Measurements from ENCODE around the gene ACTL7A. TPM values are rescaled to one million over a fixed set of nuclear protein-coding genes. Genes with fewer than 3 reads are reported as not detected.

ACTL7A gene
- total and polyA plus RNA-seq, 4 donors = 0.10 TPM; not detected in 3

DNA sequence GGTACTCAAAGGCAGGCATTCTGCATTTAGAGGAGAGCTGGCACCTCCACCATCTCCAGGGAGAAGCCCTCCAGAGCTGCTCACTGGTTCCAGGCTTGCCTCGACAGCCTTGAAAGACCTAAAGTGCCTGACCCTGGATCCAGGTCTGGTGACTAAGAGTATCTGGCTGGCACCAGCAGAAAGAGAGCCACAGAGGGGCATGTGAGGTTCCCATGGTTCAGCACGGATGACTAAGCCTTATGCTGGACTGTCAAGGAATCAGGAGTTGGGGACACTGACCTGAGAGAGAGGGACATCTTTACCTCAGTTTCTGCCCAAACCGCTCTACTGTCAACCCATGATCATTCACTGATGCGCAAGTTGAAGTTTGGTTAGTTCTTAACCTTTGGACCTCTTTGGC is 3.0 kb downstream of the ACTL7A start:
- H3K9ac ChIP-seq (ENCODE audit: low read depth in 1 of 2, low read length in 2 of 2) = no peak overlapping the region
- H3K4me3 ChIP-seq (ENCODE audit: low read depth in 1 of 3, low read length in 3 of 3) = no peak overlapping the region
- H3K27me3 ChIP-seq (ENCODE audit: control insufficient read depth in 4 of 4, insufficient read depth in 4 of 4, low read length in 3 of 4) = no peaks in the 10 kb centered on the region
- no peak overlapping the region for H3K27ac ChIP-seq (ENCODE audit: low read depth in 1 of 2, low read length in 2 of 2)
- no peaks in the 10 kb centered on the region for H3K9me3 ChIP-seq (ENCODE audit: control insufficient read depth in 4 of 4, low read length in 3 of 4)
- DNase-seq (ENCODE audit: low spot score) = no peak
- 86% methylated on average over 4 of the region's 4 CpGs for WGBS
- peaks cover 0 to 2% (median 0%) of the 10 kb centered on the region in 4 donors for H3K36me3 ChIP-seq (ENCODE audit: control insufficient read depth in 4 of 4, insufficient read depth in 3 of 4, low read depth in 1 of 4, low read length in 3 of 4)
- no peak for TF ChIP-seq HNF4A (conservative IDR thresholded peaks at IDR 0.05)
- no peak for TF ChIP-seq ZBTB33 (IDR thresholded peaks at IDR 0.05)
- no peak for TF ChIP-seq FOXA2 (IDR thresholded peaks at IDR 0.05)
- TF ChIP-seq, protein P1, sequence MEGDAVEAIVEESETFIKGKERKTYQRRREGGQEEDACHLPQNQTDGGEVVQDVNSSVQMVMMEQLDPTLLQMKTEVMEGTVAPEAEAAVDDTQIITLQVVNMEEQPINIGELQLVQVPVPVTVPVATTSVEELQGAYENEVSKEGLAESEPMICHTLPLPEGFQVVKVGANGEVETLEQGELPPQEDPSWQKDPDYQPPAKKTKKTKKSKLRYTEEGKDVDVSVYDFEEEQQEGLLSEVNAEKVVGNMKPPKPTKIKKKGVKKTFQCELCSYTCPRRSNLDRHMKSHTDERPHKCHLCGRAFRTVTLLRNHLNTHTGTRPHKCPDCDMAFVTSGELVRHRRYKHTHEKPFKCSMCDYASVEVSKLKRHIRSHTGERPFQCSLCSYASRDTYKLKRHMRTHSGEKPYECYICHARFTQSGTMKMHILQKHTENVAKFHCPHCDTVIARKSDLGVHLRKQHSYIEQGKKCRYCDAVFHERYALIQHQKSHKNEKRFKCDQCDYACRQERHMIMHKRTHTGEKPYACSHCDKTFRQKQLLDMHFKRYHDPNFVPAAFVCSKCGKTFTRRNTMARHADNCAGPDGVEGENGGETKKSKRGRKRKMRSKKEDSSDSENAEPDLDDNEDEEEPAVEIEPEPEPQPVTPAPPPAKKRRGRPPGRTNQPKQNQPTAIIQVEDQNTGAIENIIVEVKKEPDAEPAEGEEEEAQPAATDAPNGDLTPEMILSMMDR (IDR thresholded peaks at IDR 0.05; ENCODE audit: low read depth, low read length, missing input control) = no peak
- TF ChIP-seq, protein P2, sequence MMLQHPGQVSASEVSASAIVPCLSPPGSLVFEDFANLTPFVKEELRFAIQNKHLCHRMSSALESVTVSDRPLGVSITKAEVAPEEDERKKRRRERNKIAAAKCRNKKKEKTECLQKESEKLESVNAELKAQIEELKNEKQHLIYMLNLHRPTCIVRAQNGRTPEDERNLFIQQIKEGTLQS (IDR thresholded peaks at IDR 0.05) = no peak
- TF ChIP-seq JUND (IDR thresholded peaks at IDR 0.05) = no peak
- no peak for TF ChIP-seq TAF1 (conservative IDR thresholded peaks at IDR 0.05)
- TF ChIP-seq, protein P3, sequence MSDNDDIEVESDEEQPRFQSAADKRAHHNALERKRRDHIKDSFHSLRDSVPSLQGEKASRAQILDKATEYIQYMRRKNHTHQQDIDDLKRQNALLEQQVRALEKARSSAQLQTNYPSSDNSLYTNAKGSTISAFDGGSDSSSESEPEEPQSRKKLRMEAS (IDR thresholded peaks at IDR 0.05) = no peak
- no peak for TF ChIP-seq YY1 (IDR thresholded peaks at IDR 0.05)
- no peak for TF ChIP-seq HNF4G (IDR thresholded peaks at IDR 0.05)
- no peak for TF ChIP-seq GABPA (IDR thresholded peaks at IDR 0.05 in 1 of 2, conservative IDR thresholded peaks at IDR 0.05 in 1 of 2)
- no peak for TF ChIP-seq EGR1 (IDR thresholded peaks at IDR 0.05; ENCODE audit: low read depth in 2 of 2)
- no peak for TF ChIP-seq FOXA1 (IDR thresholded peaks at IDR 0.05)
- TF ChIP-seq, protein P4, sequence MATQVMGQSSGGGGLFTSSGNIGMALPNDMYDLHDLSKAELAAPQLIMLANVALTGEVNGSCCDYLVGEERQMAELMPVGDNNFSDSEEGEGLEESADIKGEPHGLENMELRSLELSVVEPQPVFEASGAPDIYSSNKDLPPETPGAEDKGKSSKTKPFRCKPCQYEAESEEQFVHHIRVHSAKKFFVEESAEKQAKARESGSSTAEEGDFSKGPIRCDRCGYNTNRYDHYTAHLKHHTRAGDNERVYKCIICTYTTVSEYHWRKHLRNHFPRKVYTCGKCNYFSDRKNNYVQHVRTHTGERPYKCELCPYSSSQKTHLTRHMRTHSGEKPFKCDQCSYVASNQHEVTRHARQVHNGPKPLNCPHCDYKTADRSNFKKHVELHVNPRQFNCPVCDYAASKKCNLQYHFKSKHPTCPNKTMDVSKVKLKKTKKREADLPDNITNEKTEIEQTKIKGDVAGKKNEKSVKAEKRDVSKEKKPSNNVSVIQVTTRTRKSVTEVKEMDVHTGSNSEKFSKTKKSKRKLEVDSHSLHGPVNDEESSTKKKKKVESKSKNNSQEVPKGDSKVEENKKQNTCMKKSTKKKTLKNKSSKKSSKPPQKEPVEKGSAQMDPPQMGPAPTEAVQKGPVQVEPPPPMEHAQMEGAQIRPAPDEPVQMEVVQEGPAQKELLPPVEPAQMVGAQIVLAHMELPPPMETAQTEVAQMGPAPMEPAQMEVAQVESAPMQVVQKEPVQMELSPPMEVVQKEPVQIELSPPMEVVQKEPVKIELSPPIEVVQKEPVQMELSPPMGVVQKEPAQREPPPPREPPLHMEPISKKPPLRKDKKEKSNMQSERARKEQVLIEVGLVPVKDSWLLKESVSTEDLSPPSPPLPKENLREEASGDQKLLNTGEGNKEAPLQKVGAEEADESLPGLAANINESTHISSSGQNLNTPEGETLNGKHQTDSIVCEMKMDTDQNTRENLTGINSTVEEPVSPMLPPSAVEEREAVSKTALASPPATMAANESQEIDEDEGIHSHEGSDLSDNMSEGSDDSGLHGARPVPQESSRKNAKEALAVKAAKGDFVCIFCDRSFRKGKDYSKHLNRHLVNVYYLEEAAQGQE (IDR thresholded peaks at IDR 0.05) = no peak
- no peak for TF ChIP-seq NR2F2 (IDR thresholded peaks at IDR 0.05)
- TF ChIP-seq RAD21 (IDR thresholded peaks at IDR 0.05) = no peak
- TF ChIP-seq SP1 (IDR thresholded peaks at IDR 0.05) = no peak
- no peak for TF ChIP-seq RXRA (IDR thresholded peaks at IDR 0.05)
- H3K4me1 ChIP-seq (ENCODE audit: control insufficient read depth in 4 of 4, insufficient read depth in 4 of 4, low read length in 3 of 4) = peaks cover 4 to 19% (median 11%) of the 10 kb centered on the region in 4 donors
